ENCODE measurements around the gene PRAC2. TPM values are rescaled to one million over a fixed set of nuclear protein-coding genes. Genes with fewer than 3 reads are reported as not detected.

Gene PRAC2
- total and polyA plus RNA-seq, 2 of the 13 experiments (the other 11 are each of a cell fraction or from before 2014, with no cell fraction given): not detected

- Histone ChIP-seq H2AFZ (ENCODE audit: low read length) (no peak overlapping the region), H3K4me2 (ENCODE audit: low read depth, low read length) (no peak overlapping the region), H3K4me1 (ENCODE audit: insufficient read depth, low read length) (peaks cover 16% of the 10 kb centered on the region), H3K9ac (ENCODE audit: insufficient read depth, low read depth, low read length) (no peak overlapping the region), H3K27ac (ENCODE audit: extremely low read length, insufficient read depth, low read length) (no peak overlapping the region), H3K9me3 (ENCODE audit: low read length) (no peaks in the 10 kb centered on the region), H3K79me2 (ENCODE audit: insufficient read depth, low read length) (no peaks in the 10 kb centered on the region), H3K36me3 (replicated peaks in 1 of 2; ENCODE audit: control insufficient read depth in 1 of 2, insufficient read depth in 2 of 2, low read length in 2 of 2) (no peaks in the 10 kb centered on the region), H4K20me1 (ENCODE audit: insufficient read depth, low read length) (peaks cover 4% of the 10 kb centered on the region; the same call in 1 of the 2 replicates), H3K27me3 (ENCODE audit: control insufficient read depth in 1 of 2, insufficient read depth in 2 of 2, low read length in 2 of 2) (peaks cover 12 to 91% of the 10 kb centered on the region in 2 experiments), H3K4me3 (replicated peaks in 1 of 3; ENCODE audit: insufficient read depth in 1 of 3, low read depth in 2 of 3, low read length in 3 of 3) (no peak overlapping the region)
- TF ChIP-seq ZNF317 (CRISPR knock-in tag; IDR thresholded peaks at IDR 0.05) (no peak), ZNF12 (CRISPR knock-in tag; IDR thresholded peaks at IDR 0.05) (no peak), ZNF282 (IDR thresholded peaks at IDR 0.05; ENCODE audit: partially characterized antibody) (no peak), CCDC6 (CRISPR knock-in tag; IDR thresholded peaks at IDR 0.05) (no peak), ZNF276 (CRISPR knock-in tag; IDR thresholded peaks at IDR 0.05; ENCODE audit: low read depth) (no peak), FOXK2 (IDR thresholded peaks at IDR 0.05) (no peak), ZNF687 (CRISPR knock-in tag; IDR thresholded peaks at IDR 0.05) (no peak), NFIC (IDR thresholded peaks at IDR 0.05; ENCODE audit: low read length) (no peak)
- intact Hi-C loops (cut with micrococcal nuclease; ENCODE audit: unreplicated experiment): no loop called here
- POLR2A ChIA-PET: no interaction called here
- FAIRE-seq (no peak), ATAC-seq (no peak), DNase-seq (ENCODE audit: low spot score) (no peak)
- CTCF ChIA-PET (ENCODE audit: low intra/inter-chr PET ratio, low total read pairs): no interaction called here
- 10% methylated on average over 7 of the region's 7 CpGs for WGBS (ENCODE audit: low lambda C conversion rate)
- in situ Hi-C loops (cut with HindIII; ENCODE audit: extremely low pct_ligation_motif_present, low pct_unique_long_range_greater_than_20kb): no loop called here
- no TSS peak for BruUV-seq (replicated peaks)
These were observed 12.0 kb downstream of the PRAC2 start for GRCh38 chr17:48735062-48735351.

Data from HepG2 (cell line).